KMS-11 (cell line): ENCODE data around the gene NLGN1.
A peak's percentile ranks its signal among the peaks of the same experiment; 100 is the strongest.

ENCODE experiments used
- H2AFZ ChIP-seq: fragments of 200-600 bp; sonication (generic); 2 replicates; pipeline ENCODE4 v1.6.1; 2016; ENCODE audit warnings: antibody characterized with exemption, mixed run types, low read depth
- H3K27ac ChIP-seq: fragments of 200-600 bp; sonication (generic); 2 replicates; pipeline ENCODE4 v1.6.1; 2016; ENCODE audit warnings: mild to moderate bottlenecking, mixed run types
- H3K27me3 ChIP-seq: fragments of 200-600 bp; sonication (generic); 2 replicates; pipeline ENCODE4 v1.6.1; 2017; ENCODE audit warnings: mild to moderate bottlenecking, low read depth, mixed run types, moderate library complexity; ENCODE audit not compliant: insufficient read depth
- H3K36me3 ChIP-seq: fragments of 200-600 bp; sonication (generic); 2 replicates; pipeline ENCODE4 v1.6.1; 2017; ENCODE audit warnings: mild to moderate bottlenecking, mixed run types; ENCODE audit not compliant: insufficient read depth
- H3K4me1 ChIP-seq: fragments of 200-600 bp; sonication (generic); 2 replicates; pipeline ENCODE4 v1.6.1; 2016; ENCODE audit warnings: mild to moderate bottlenecking, low read depth, mixed run types; ENCODE audit not compliant: poor library complexity, severe bottlenecking
- H3K4me2 ChIP-seq: fragments of 200-600 bp; sonication (generic); 2 replicates; pipeline ENCODE4 v1.7.0; 2016; ENCODE audit warnings: mild to moderate bottlenecking, mixed run types
- H3K4me3 ChIP-seq: fragments of 200-600 bp; sonication (generic); IDR thresholded peaks from 2 replicates; pipeline ENCODE4 v1.6.1; 2017; ENCODE audit warnings: low read depth, low read length, mixed read lengths; ENCODE audit not compliant: insufficient read depth
- H3K79me2 ChIP-seq: fragments of 200-600 bp; sonication (generic); 2 replicates; pipeline ENCODE4 v1.6.1; 2016; ENCODE audit warnings: low read depth, mixed run types; ENCODE audit not compliant: insufficient read depth
- H3K9ac ChIP-seq: fragments of 200-600 bp; sonication (generic); 2 replicates; pipeline ENCODE4 v1.6.1; 2016; ENCODE audit warnings: mild to moderate bottlenecking, mixed run types
- H4K20me1 ChIP-seq: fragments of 200-600 bp; sonication (generic); 2 replicates; pipeline ENCODE4 v1.6.1; 2016; ENCODE audit warnings: mild to moderate bottlenecking, mixed run types; ENCODE audit not compliant: insufficient read depth
- CTCF ChIP-seq: fragments of 200-600 bp; sonication (generic); conservative IDR thresholded peaks from 2 replicates; pipeline ENCODE4 v1.6.1; 2017; ENCODE audit warnings: low read depth, mild to moderate bottlenecking, antibody characterized with exemption, low read length, moderate library complexity, mixed read lengths

NLGN1 gene

DNA sequence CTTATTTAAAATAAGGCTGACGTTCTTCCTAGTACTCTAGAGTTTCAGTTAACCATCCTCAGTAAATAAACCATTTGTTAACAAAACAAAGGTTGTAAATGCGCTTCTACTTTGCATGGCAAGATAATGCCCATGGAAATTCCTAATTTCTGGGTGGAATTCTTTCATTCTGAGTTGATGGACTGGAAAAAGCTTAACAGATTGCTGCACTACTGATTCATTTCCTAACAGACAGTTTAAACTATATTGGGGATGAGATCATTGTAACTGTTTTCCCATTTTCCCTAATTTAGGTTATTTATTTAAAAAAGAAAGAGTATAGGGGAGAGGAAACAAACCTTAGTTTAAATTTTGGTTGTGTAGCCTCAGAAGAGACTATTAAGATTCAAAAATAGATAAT lies 342.2 kb downstream of the NLGN1 start:
- no peaks in the 10 kb centered on the region for H3K79me2 ChIP-seq
- H4K20me1 ChIP-seq = no peaks in the 10 kb centered on the region
- H2AFZ ChIP-seq = no peak overlapping the region
- no peak overlapping the region for H3K4me3 ChIP-seq
- no peaks in the 10 kb centered on the region for H3K36me3 ChIP-seq
- H3K9ac ChIP-seq = no peak overlapping the region
- no peak overlapping the region for H3K4me2 ChIP-seq
- H3K27me3 ChIP-seq = no peaks in the 10 kb centered on the region
- H3K4me1 ChIP-seq = peaks cover 44% of the 10 kb centered on the region
- no peak for TF ChIP-seq CTCF
- no peak overlapping the region for H3K27ac ChIP-seq

DNA sequence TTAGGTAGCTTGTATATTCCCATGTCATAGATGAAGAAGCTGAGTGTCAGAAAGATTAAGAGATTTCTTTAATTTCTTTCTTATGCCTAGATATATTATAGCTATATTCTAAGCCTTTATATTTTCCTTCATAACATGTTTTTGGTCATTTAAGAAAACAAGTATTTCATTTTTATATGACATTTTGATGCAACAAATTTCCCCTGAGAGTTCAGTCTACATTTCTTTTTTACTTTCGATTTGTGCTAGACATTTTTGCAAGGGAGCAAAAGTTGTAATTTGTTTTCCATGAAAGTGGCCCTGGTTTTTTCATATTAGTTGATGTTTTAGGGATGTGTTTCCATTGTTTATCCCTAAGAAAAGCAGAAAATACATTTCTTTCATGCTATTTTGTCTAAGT lies 344.9 kb downstream of the NLGN1 start:
- no peaks in the 10 kb centered on the region for H3K36me3 ChIP-seq
- no peaks in the 10 kb centered on the region for H3K79me2 ChIP-seq
- H3K4me1 ChIP-seq = peaks cover 21% of the 10 kb centered on the region
- H2AFZ ChIP-seq = peak overlapping the region; percentile 10; the same call in 1 of the 2 replicates
- H3K27ac ChIP-seq = no peak overlapping the region
- H3K9ac ChIP-seq = no peak overlapping the region
- no peaks in the 10 kb centered on the region for H4K20me1 ChIP-seq
- no peak for TF ChIP-seq CTCF
- peak overlapping the region; percentile 36 for H3K4me2 ChIP-seq
- H3K4me3 ChIP-seq = no peak overlapping the region
- H3K27me3 ChIP-seq = no peaks in the 10 kb centered on the region

GRCh38 chr3:173743111-173743510 lies 345.6 kb downstream of the NLGN1 start:
- Histone ChIP-seq H2AFZ (peak overlapping the region; percentile 10; the same call in 1 of the 2 replicates), H3K79me2 (no peaks in the 10 kb centered on the region), H3K4me3 (no peak overlapping the region), H3K9ac (no peak overlapping the region), H3K36me3 (no peaks in the 10 kb centered on the region), H3K27ac (no peak overlapping the region), H3K27me3 (no peaks in the 10 kb centered on the region), H3K4me2 (peak overlapping the region; percentile 36; the same call in 1 of the 2 replicates), H4K20me1 (no peaks in the 10 kb centered on the region), H3K4me1 (peaks cover 14% of the 10 kb centered on the region)
- no peak for TF ChIP-seq CTCF

GRCh38 chr3:173743516-173743915 lies 346.0 kb downstream of the NLGN1 start:
- Histone ChIP-seq H3K4me3 (no peak overlapping the region), H3K9ac (no peak overlapping the region), H3K4me2 (no peak overlapping the region)

More at GRCh38 chr3:173743516-173743915, 346.0 kb downstream of the NLGN1 start:
- Histone ChIP-seq H3K36me3 (no peaks in the 10 kb centered on the region), H2AFZ (no peak overlapping the region), H3K79me2 (no peaks in the 10 kb centered on the region), H4K20me1 (no peaks in the 10 kb centered on the region), H3K4me1 (peaks cover 10% of the 10 kb centered on the region), H3K27me3 (no peaks in the 10 kb centered on the region), H3K27ac (no peak overlapping the region)
- no peak for TF ChIP-seq CTCF
